ENCODE results near the gene CD151. TPM values are rescaled to one million over a fixed set of nuclear protein-coding genes. Genes with fewer than 3 reads are reported as not detected.

Gene CD151
- total RNA-seq, 1 donor from 2014 or later = 387 TPM

DNA sequence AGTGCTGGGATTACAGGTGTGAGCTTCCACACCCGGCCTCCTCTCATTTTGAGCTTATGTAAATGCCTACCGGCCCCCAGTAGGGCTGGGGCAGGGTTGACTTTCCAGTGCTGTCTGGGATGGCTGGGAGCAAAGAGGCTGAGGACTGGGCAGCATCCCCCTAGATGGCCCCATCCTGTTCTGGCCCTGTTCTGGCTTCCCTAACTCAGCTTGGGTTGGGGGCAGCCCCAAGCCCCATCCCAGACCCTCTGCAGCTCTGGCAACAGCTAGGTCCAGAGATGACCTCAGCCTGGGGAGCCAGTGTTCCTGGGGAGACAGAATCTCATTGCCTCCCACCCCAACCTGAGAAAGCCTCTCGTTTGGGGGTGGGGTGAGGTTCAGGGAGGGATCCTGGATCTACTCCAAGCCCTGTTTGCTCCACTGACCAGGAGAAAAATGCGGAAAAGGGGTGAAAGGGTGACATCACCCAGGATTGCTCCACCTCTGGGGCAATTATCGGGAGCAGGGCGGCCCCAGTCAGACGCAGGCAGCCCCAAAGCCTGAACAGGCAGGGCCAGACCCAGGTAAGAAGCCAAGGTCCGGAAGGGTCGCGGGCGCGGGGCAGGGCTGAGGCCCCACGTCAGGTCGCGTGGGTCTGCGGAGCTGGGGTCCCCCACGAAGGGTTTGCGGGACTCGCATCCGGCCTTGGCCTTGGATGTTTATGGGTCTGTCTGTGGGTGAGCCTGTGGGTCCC is 14.2 kb upstream of the CD151 start, which contains the start of gene PNPLA2:
TSS of gene PNPLA2 (plus strand) at position 519 of the 733 bp plus-strand sequence. CDS start 805 bp downstream, outside the sequence.
- peaks cover 32% of the 10 kb centered on the region for H3K4me1 ChIP-seq
- ATAC-seq = peak; percentile 36 to 53
- H3K27me3 ChIP-seq (ENCODE audit: low read depth) = no peaks in the 10 kb centered on the region
- peaks cover 27% of the 10 kb centered on the region for H3K36me3 ChIP-seq
- peak within 1 kb of the TSS; percentile 68 for H3K4me3 ChIP-seq
- no peaks in the 10 kb centered on the region for H3K9me3 ChIP-seq
- intact Hi-C loops (cut with DNase I) = no loop called here
- no peak for DNase-seq
- peak within 1 kb of the TSS; percentile 95 for H3K27ac ChIP-seq
- TF ChIP-seq, protein P1, sequence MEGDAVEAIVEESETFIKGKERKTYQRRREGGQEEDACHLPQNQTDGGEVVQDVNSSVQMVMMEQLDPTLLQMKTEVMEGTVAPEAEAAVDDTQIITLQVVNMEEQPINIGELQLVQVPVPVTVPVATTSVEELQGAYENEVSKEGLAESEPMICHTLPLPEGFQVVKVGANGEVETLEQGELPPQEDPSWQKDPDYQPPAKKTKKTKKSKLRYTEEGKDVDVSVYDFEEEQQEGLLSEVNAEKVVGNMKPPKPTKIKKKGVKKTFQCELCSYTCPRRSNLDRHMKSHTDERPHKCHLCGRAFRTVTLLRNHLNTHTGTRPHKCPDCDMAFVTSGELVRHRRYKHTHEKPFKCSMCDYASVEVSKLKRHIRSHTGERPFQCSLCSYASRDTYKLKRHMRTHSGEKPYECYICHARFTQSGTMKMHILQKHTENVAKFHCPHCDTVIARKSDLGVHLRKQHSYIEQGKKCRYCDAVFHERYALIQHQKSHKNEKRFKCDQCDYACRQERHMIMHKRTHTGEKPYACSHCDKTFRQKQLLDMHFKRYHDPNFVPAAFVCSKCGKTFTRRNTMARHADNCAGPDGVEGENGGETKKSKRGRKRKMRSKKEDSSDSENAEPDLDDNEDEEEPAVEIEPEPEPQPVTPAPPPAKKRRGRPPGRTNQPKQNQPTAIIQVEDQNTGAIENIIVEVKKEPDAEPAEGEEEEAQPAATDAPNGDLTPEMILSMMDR (IDR thresholded peaks at IDR 0.05) = no peak

DNA sequence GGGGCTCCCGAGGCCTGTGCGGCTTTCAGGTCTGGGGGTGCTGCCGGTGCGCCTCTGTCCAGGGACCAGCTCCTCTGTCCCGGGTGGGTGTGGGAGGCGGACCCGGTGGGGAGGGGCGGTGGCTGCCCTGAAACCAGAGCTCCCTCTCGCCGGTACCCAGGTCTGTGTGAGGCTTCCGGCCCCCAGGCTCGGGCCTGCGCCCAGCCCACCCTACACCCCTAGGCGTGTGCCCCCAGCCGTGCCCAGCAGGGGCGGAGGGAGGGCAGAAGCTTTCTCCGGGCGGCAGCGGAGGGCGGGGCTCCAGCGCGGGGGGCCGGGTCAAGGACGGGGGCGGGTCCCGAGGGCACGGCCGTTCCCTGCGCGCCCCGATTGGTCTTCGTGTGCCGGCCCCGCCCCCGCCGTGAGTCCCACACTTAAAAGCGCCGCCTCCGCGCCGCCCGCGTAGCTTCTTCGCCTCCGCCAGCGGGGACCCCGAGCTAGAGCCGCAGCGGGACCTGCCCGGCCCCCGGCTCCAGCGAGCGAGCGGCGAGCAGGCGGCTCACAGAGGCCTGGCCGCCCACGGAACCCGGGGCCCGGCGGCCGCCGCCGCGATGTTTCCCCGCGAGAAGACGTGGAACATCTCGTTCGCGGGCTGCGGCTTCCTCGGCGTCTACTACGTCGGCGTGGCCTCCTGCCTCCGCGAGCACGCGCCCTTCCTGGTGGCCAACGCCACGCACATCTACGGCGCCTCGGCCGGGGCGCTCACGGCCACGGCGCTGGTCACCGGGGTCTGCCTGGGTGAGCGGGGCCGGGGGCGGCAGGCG is 13.4 kb upstream of the CD151 start:
- DNase-seq = peak; percentile 95
- Histone ChIP-seq H3K27me3 (ENCODE audit: low read depth) (no peaks in the 10 kb centered on the region), H3K36me3 (peaks cover 28% of the 10 kb centered on the region), H3K27ac (peak overlapping the region; percentile 95), H3K4me3 (peak overlapping the region; percentile 68), H3K4me1 (peaks cover 32% of the 10 kb centered on the region), H3K9me3 (no peaks in the 10 kb centered on the region)
- intact Hi-C loops (cut with DNase I) = no loop called here
- TF ChIP-seq, protein P1 (IDR thresholded peaks at IDR 0.05) = peak; percentile 6
- peak; percentile 92 to 93 for ATAC-seq

DNA sequence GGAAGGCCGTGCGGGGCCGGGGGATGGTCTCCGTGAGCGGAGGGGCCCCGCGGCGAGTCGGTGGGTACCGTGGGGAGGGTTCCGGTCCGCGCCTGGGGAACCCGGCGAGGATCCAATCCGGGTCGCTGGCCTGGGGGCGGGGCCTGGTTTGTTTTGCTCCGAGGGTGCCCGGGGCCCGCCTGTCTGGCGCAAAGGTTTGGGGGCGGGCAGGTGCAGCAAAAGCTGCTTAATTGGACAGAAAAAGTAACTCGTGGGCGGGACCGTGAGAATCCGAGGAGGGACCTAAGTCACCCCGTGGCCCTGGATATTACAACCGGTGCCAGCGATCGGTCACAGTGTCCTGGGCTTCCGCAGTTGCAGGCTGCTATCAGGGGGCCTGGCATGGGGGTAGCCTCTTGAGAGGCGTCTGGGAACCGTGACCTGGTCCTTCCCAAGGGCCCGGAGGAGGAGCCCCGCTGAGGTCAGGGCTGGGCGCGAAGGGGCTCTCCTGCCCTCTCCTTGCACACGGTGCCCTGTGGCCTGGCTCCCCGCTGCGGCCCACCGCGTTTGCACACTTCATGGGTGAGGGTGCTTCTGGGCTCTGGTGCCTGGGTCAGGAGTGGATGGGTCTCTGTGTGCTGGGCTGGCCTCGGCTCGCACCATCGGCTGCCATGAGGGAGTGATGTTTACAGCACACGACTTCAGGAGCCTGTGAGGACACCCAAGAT is 12.7 kb upstream of the CD151 start:
- TF ChIP-seq, protein P1 (IDR thresholded peaks at IDR 0.05) = no peak
- intact Hi-C loops (cut with DNase I) = no loop called here
- peaks cover 32% of the 10 kb centered on the region for H3K4me1 ChIP-seq
- peak; percentile 97 for DNase-seq
- H3K27me3 ChIP-seq (ENCODE audit: low read depth) = no peaks in the 10 kb centered on the region
- H3K4me3 ChIP-seq = peak overlapping the region; percentile 68
- no peaks in the 10 kb centered on the region for H3K9me3 ChIP-seq
- ATAC-seq = peak; percentile 79 to 83
- H3K36me3 ChIP-seq = peaks cover 36% of the 10 kb centered on the region
- H3K27ac ChIP-seq = peak overlapping the region; percentile 95

DNA sequence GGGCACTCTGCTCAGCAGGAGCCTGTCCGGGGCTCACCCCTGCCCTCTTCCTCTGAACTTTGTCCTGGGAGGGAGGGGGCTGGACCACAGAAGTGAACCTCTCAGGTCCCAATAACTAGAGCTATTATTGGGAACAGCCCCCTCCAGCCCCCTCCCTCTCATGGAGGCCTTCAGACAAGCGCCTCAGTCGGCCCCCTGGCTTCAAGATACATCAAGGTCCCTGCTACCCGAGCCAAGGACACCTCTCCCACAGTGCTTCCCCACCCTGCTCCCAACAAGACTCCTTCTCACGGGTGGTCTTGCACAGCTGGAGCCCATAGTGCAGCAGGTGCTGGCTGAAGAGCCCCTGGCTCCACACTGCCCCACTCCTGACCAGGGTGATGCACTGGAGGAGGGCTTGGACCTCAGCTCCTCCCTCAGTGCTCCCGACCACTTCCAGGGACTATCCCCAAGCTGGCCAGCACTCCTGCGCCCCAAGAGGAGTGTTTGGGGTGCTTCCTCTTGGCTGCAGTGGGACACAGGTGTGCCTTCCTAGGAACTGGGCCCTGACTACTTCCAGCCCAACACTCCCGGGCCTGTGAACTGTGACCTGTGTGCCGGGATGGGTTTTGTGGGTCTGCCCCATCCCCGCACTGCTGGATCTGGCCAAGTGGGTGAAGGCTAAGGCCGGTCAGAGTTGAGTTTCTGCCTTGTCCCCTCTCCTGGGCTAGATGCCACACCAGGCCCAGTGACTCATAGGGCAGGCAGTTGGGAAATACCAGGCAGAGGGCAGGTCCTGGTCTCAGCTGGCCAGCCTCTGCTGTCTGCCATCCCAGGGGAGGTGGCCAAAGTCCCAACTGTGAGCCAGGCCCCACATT is 11.9 kb upstream of the CD151 start:
- DNase-seq = peak; percentile 88
- H3K4me3 ChIP-seq = peak overlapping the region; percentile 68

More for the DNA sequence above, 11.9 kb upstream of the CD151 start:
- TF ChIP-seq, protein P1 (IDR thresholded peaks at IDR 0.05) = no peak
- H3K36me3 ChIP-seq = peaks cover 42% of the 10 kb centered on the region
- peaks cover 38% of the 10 kb centered on the region for H3K4me1 ChIP-seq
- H3K27me3 ChIP-seq (ENCODE audit: low read depth) = no peaks in the 10 kb centered on the region
- intact Hi-C loops (cut with DNase I) = no loop called here
- ATAC-seq = peak; percentile 64 to 67
- no peaks in the 10 kb centered on the region for H3K9me3 ChIP-seq
- H3K27ac ChIP-seq = peak overlapping the region; percentile 95

Data from lower lobe of right lung (tissue), 2 donors.